22Rv1 (cell line): ENCODE measurements around the gene C2CD2.

Experiments used
- H3K27ac ChIP-seq: fragments of 450-650 bp; 2 replicates; pipeline ENCODE4 v1.5.1; 2017
- CTCF ChIP-seq: fragments of 450-650 bp; IDR thresholded peaks from 2 replicates; pipeline ENCODE4 v1.5.1; 2017; ENCODE audit warnings: mild to moderate bottlenecking
- ZFX ChIP-seq: fragments of 450-650 bp; IDR thresholded peaks from 2 replicates; pipeline ENCODE4 v1.6.1; 2017; ENCODE audit warnings: antibody characterized with exemption, borderline replicate concordance

The C2CD2 gene

GRCh38 chr21:41906770-41907169 lies 47.0 kb downstream of the C2CD2 start:
- no peak for TF ChIP-seq ZFX
- TF ChIP-seq CTCF: no peak
- no peak overlapping the region for H3K27ac ChIP-seq

- no peak overlapping the region for H3K27ac ChIP-seq
- TF ChIP-seq CTCF (no peak), ZFX (no peak)
These were observed 50.1 kb downstream of the C2CD2 start for GRCh38 chr21:41903559-41904351.

GRCh38 chr21:41902946-41903345 lies 50.9 kb downstream of the C2CD2 start:
- TF ChIP-seq CTCF (no peak), ZFX (no peak)
- H3K27ac ChIP-seq: no peak overlapping the region

GRCh38 chr21:41901782-41902181 lies 52.0 kb downstream of the C2CD2 start:
- TF ChIP-seq ZFX (no peak), CTCF (no peak)
- H3K27ac ChIP-seq: no peak overlapping the region

- TF ChIP-seq ZFX: no peak
- H3K27ac ChIP-seq: no peak overlapping the region
These were observed 52.7 kb downstream of the C2CD2 start for GRCh38 chr21:41901099-41901498.

GRCh38 chr21:41900401-41900800 lies 53.4 kb downstream of the C2CD2 start:
- H3K27ac ChIP-seq: no peak overlapping the region
- TF ChIP-seq ZFX (no peak), CTCF (no peak)

- TF ChIP-seq CTCF: no peak
- no peak for TF ChIP-seq ZFX
- no peak overlapping the region for H3K27ac ChIP-seq
These were observed 54.2 kb downstream of the C2CD2 start for GRCh38 chr21:41899426-41900202.
